Adrenal gland (tissue), 12 donors: ENCODE results near the gene ITPR3. TPM values are rescaled to one million over a fixed set of nuclear protein-coding genes. Genes with fewer than 3 reads are reported as not detected.
A peak's percentile ranks its signal among the peaks of the same experiment; 100 is the strongest.

Source experiments
- DNase-seq, 7 donors: peaks; one replicate each; pipeline ENCODE4 v3.0.0-alpha.2; 2019 to 2020
- H3K27ac ChIP-seq, 5 donors: fragments of 200-600 bp; sonication (generic) in 4 of 5; 1 replicate in 3 of 5; 2 replicates in 2 of 5; pipeline versions ENCODE4 v1.5.1 to v1.8.0; 2016 to 2020; ENCODE audit warnings: mild to moderate bottlenecking in 1 of 5
- H3K27me3 ChIP-seq: fragments of 200-600 bp; 2 replicates; pipeline ENCODE4 v1.8.0; 2021
- H3K36me3 ChIP-seq, 2 donors: fragments of 200-600 bp; replicated peaks in 1 of 2; 1 replicate in 1 of 2; 2 replicates in 1 of 2; pipeline versions ENCODE4 v1.5.1 to v1.8.0; 2018 to 2022
- H3K4me1 ChIP-seq, 2 donors: fragments of 200-600 bp; replicated peaks in 1 of 2; 1 replicate in 1 of 2; 2 replicates in 1 of 2; pipeline versions ENCODE4 v1.5.1 to v1.8.0; 2018 to 2021
- H3K4me3 ChIP-seq, 4 donors: fragments of 200-600 bp; sonication (generic) in 3 of 4; one replicate each; pipeline ENCODE4 v1.5.1; 2016 to 2018
- H3K9me3 ChIP-seq, 3 donors: fragments of 200-600 bp; sonication (generic) in 1 of 3; replicated peaks in 1 of 3; 1 replicate in 2 of 3; 2 replicates in 1 of 3; pipeline versions ENCODE4 v1.5.1 to v1.8.0; 2016 to 2021
- POLR2A ChIP-seq, 2 donors: fragments of 450-650 bp; IDR thresholded peaks; one replicate each; pipeline ENCODE4 v1.6.1; 2017; ENCODE audit warnings: antibody characterized with exemption in 2 of 2, mild to moderate bottlenecking in 2 of 2, moderate library complexity in 1 of 2
- WGBS, 4 donors: extraction: QIAGEN DNeasy Blood & Tissue Kit in 2 of 4; methylation state at CpG; one replicate each; pipeline versions ENCODE4 v1.1.5 to v1.1.7; 2013 to 2017; 5-methylcytosine and 5-hydroxymethylcytosine counted together
- intact Hi-C, 2 donors: fragments of 100-400 bp; cut with DNase I; formaldehyde crosslinking; loops; one replicate each; pipeline versions ENCODE4 v1.14.1 to v1.15.0; 2022 to 2023
- polyA plus RNA-seq, 3 donors: library from polyadenylated mRNA; stranded (reverse); fragments of 200-250 nt in 2 of 3; fragments of 350-450 nt in 1 of 3; fragmentation: Illumina TruSeq in 1 of 3; extraction: RNeasy Lipid Tissue Mini Kit (QIAGEN cat#74804) in 1 of 3; gene quantifications; one replicate each; pipeline ENCODE4 v1.2.3, GENCODE V29; 2013 to 2014
- total RNA-seq, 9 donors: library from RNA; depleted of rRNA in 4 of 9; stranded (reverse); fragments of >200 nt in 4 of 9; fragments of 120-200 nt in 1 of 9; fragmentation: NEBNext Ultra II Directional in 1 of 9; extraction: Animal tissue kit (Norgen Biotek cat#: 25700) in 1 of 9; gene quantifications; one replicate each; pipeline versions ENCODE4 v1.1.0 to v1.2.4, GENCODE V29; 2013 to 2023
- TF ChIP-seq, protein P1 (sequence below), 6 experiments: fragments of 450-650 bp in 4 of 6; fragments of 200-600 bp in 2 of 6; sonication (generic) in 1 of 6; IDR thresholded peaks; 1 replicate in 5 of 6; 2 replicates in 1 of 6; pipeline versions ENCODE4 v1.5.1 to v1.8.0; 2016 to 2021; ENCODE audit warnings: antibody characterized with exemption in 6 of 6, mild to moderate bottlenecking in 2 of 6, moderate library complexity in 1 of 6
- donor health status: healthy with polysubstance abuse.
- donor health status: Bipolar disorder and iron deficiency.
- donor health status: DM: yes; HTN: yes; CAD: no.
- donor health status: DM: no; HTN: no; CAD: no.
- donor health status: DM: no; HTN: no; CAD: no.
- donor health status: DM: yes; HTN: yes; CAD: no.

Gene ITPR3
- total and polyA plus RNA-seq, 12 donors = 1.3 to 38.1 (median 23.9) TPM

- no peaks in the 10 kb centered on the region for H3K9me3 ChIP-seq
- TF ChIP-seq, protein P1, sequence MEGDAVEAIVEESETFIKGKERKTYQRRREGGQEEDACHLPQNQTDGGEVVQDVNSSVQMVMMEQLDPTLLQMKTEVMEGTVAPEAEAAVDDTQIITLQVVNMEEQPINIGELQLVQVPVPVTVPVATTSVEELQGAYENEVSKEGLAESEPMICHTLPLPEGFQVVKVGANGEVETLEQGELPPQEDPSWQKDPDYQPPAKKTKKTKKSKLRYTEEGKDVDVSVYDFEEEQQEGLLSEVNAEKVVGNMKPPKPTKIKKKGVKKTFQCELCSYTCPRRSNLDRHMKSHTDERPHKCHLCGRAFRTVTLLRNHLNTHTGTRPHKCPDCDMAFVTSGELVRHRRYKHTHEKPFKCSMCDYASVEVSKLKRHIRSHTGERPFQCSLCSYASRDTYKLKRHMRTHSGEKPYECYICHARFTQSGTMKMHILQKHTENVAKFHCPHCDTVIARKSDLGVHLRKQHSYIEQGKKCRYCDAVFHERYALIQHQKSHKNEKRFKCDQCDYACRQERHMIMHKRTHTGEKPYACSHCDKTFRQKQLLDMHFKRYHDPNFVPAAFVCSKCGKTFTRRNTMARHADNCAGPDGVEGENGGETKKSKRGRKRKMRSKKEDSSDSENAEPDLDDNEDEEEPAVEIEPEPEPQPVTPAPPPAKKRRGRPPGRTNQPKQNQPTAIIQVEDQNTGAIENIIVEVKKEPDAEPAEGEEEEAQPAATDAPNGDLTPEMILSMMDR (IDR thresholded peaks at IDR 0.05) = no peak
- TF ChIP-seq POLR2A (IDR thresholded peaks at IDR 0.05) = no peak
- no peaks in the 10 kb centered on the region for H3K36me3 ChIP-seq
- 85 to 95% (median 88%) methylated on average over 13 of the region's 13 CpGs for WGBS, 4 donors
- no peaks in the 10 kb centered on the region for H3K27me3 ChIP-seq
- no peak overlapping the region for H3K27ac ChIP-seq
- DNase-seq = no peak
- no peaks in the 10 kb centered on the region for H3K4me1 ChIP-seq
- intact Hi-C loops = no loop called here
- no peak overlapping the region for H3K4me3 ChIP-seq
Measured at GRCh38 chr6:33665957-33666356, 44.8 kb downstream of the ITPR3 start.

DNA sequence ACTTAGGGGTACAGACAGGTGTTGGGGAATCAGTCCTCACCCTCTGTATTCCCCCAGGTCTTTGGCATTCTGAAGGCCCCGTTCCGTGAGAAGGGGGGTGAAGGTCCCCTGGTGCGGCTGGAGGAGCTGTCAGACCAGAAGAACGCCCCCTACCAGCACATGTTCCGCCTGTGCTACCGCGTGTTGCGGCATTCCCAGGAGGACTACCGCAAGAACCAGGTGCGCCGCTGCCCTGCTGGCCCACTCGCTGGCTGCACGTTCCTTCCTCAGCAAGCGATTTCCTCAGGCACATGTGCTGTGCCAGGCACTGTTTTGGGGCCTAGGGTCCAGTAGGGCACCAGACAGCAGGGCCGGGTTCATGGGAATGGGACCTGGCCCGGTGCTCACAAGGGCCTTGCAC lies 46.0 kb downstream of the ITPR3 start:
- no peak for DNase-seq
- H3K4me3 ChIP-seq = no peak overlapping the region
- H3K27ac ChIP-seq = no peak overlapping the region
- no peaks in the 10 kb centered on the region for H3K36me3 ChIP-seq
- no peaks in the 10 kb centered on the region for H3K27me3 ChIP-seq
- intact Hi-C loops = no loop called here
- TF ChIP-seq POLR2A (IDR thresholded peaks at IDR 0.05) = no peak
- TF ChIP-seq, protein P1 (IDR thresholded peaks at IDR 0.05) = no peak
- H3K9me3 ChIP-seq = no peaks in the 10 kb centered on the region
- WGBS, 4 donors = 94 to 97% (median 96%) methylated on average over 12 to 16 of the region's 16 CpGs
- no peaks in the 10 kb centered on the region for H3K4me1 ChIP-seq

DNA sequence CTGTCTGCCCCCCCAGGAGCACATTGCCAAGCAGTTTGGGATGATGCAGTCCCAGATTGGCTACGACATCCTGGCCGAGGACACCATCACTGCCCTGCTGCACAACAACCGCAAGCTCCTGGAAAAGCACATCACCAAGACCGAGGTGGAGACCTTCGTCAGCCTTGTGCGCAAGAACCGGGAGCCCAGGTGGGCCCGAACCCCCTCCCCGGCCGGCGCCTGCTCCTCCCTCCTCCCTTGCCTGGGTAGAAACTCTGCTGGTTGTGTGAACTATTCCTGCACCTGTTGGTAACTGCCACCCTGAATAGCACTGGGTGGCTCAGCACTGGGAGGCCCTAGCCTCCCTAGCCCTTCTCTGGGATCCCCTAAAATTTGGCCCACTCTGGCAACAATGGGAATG lies 46.7 kb downstream of the ITPR3 start:
- no peaks in the 10 kb centered on the region for H3K4me1 ChIP-seq
- DNase-seq = no peak
- H3K27ac ChIP-seq = no peak overlapping the region
- WGBS, 4 donors = 91 to 97% (median 97%) methylated on average over 11 of the region's 11 CpGs; no CpG with 5 or more reads in 1 of the 4 donors
- no peaks in the 10 kb centered on the region for H3K9me3 ChIP-seq
- TF ChIP-seq, protein P1 (IDR thresholded peaks at IDR 0.05) = no peak
- no peak for TF ChIP-seq POLR2A (IDR thresholded peaks at IDR 0.05)
- no peaks in the 10 kb centered on the region for H3K36me3 ChIP-seq
- intact Hi-C loops = no loop called here
- no peaks in the 10 kb centered on the region for H3K27me3 ChIP-seq
- H3K4me3 ChIP-seq = no peak overlapping the region

DNA sequence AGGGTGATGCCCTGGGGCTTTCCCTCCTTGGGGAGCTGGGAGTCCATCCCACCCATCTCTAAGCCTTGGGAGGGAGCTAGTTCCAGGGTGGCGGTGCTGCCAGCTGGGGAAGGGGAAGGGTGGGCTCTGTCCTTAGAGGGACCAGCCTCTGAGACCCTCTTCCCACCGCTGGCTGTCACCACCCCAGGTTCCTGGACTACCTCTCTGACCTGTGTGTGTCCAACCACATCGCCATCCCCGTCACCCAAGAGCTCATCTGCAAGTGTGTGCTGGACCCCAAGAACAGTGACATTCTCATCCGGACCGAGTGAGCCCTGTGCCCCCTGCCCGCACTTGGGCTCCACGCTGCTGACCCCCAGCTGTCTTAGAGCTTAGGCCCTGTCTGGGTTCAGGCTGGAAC lies 47.2 kb downstream of the ITPR3 start:
- TF ChIP-seq, protein P1 (IDR thresholded peaks at IDR 0.05) = no peak
- TF ChIP-seq POLR2A (IDR thresholded peaks at IDR 0.05) = no peak
- DNase-seq = no peak
- 91 to 100% (median 96%) methylated on average over 4 to 8 of the region's 8 CpGs for WGBS, 4 donors
- Histone ChIP-seq H3K9me3 (no peaks in the 10 kb centered on the region), H3K4me3 (no peak overlapping the region), H3K4me1 (peaks cover 0 to 3% of the 10 kb centered on the region in 2 donors), H3K27ac (peak overlapping the region in 1 of 5 donors; percentile 29), H3K27me3 (no peaks in the 10 kb centered on the region), H3K36me3 (no peaks in the 10 kb centered on the region)
- intact Hi-C loops = no loop called here
